Measurements from ENCODE around the gene SKP1. TPM values are rescaled to one million over a fixed set of nuclear protein-coding genes. Genes with fewer than 3 reads are reported as not detected.

The SKP1 gene
- total and polyA plus RNA-seq, 9 of the 15 experiments (the other 6 are each of a cell fraction or from before 2014, with no cell fraction given): 301 to 2,109 (median 639) TPM

GRCh38 chr5:134174841-134175839 lies 1.6 kb downstream of the SKP1 start (continued):
- TF ChIP-seq ZNF445 (CRISPR knock-in tag; IDR thresholded peaks at IDR 0.05; ENCODE audit: low read depth) (no peak), RFX1 (IDR thresholded peaks at IDR 0.05) (0 out of 2 replicates have a peak, but pooled peaks have one; percentile 9), NR3C1 (CRISPR knock-in tag; IDR thresholded peaks at IDR 0.05) (no peak), SPI1 (IDR thresholded peaks at IDR 0.05; ENCODE audit: borderline replicate concordance, low read depth, low read length) (no peak), POLR2H (tag; IDR thresholded peaks at IDR 0.05; ENCODE audit: low read depth) (0 out of 2 replicates have a peak, but pooled peaks have one; percentile 22), THAP12 (CRISPR knock-in tag; IDR thresholded peaks at IDR 0.05) (no peak), NR4A1 (CRISPR knock-in tag; IDR thresholded peaks at IDR 0.05) (no peak), NR4A1 (tag; IDR thresholded peaks at IDR 0.05) (no peak), NFE2L1 (tag; IDR thresholded peaks at IDR 0.05; ENCODE audit: borderline replicate concordance, low read depth) (peak; percentile 84), ZBTB1 (CRISPR knock-in tag; IDR thresholded peaks at IDR 0.05; ENCODE audit: borderline replicate concordance, low read depth) (no peak), IRF1 (CRISPR knock-in tag; IDR thresholded peaks at IDR 0.05; ENCODE audit: borderline replicate concordance) (no peak), ZFX (CRISPR knock-in tag; IDR thresholded peaks at IDR 0.05) (no peak), TRIM28 (IDR thresholded peaks at IDR 0.05) (no peak), ZNF707 (CRISPR knock-in tag; conservative IDR thresholded peaks at IDR 0.05) (no peak), ZFP36 (IDR thresholded peaks at IDR 0.05; ENCODE audit: low read depth, low read length, partially characterized antibody) (no peak), FOXM1 (IDR thresholded peaks at IDR 0.05; ENCODE audit: low read depth) (peak; percentile 51; the same call in 1 of the 2 replicates), FOXM1 (CRISPR knock-in tag; IDR thresholded peaks at IDR 0.05; ENCODE audit: low read depth) (no peak), HOMEZ (CRISPR knock-in tag; IDR thresholded peaks at IDR 0.05) (no peak)

All from K562 (cell line).